Measurements from ENCODE around the gene TLR9.

TLR9 gene

DNA sequence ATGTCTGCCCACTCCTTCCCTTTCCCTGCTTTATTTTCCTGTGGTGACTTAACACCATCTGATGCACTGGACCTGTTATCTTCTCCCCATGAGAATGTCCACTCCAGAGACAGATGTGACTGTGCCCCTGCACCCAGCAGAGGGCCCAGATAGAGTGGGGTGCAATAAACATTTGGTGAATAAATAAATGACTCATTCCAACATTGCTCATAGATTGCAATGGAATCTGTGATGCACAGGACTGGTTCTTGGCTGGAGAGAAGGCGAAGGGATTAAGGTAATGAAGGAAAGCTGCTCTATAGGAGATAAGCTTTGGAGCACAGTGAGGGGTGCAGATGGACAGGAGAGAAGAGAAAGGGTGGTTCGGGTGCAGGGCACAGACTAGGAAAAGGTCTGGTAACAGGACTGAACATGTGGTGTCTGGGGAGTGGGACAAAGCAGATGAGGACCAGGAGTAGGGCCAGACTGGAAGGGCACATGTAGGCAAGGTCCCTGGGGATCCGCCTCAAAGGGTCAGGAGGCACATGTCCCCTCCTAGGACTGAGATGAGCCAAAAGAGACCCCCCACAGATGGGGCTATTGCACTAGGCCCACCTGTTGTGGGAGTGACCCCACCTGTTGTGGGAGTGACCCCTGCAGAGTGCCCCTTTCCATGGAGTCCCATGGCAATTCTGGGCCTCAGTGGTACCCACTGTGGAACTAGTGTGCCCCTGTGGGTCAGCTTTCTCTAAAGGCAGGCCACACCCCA is 53.8 kb downstream of the TLR9 start:
- DNase-seq: peak; percentile 32

Measured in hematopoietic multipotent progenitor cell treated with erythropoietin and hydrocortisone succinate and interleukin-3 and kit ligand, for 8 days (in vitro differentiated cells).